HG03565 (cell line): ENCODE data around the gene OTC.
A peak's percentile ranks its signal among the peaks of the same experiment; 100 is the strongest.

Experiments used
- ATAC-seq: cut with Tn5 transposase; IDR thresholded peaks from one replicate; pipeline ENCODE4 v1.9.1; 2021; ENCODE audit warnings: mild to moderate bottlenecking, moderate library complexity; ENCODE audit not compliant: unreplicated experiment

Gene OTC

GRCh38 chrX:38352362-38352761, at the start of gene OTC:
Gene OTC (plus strand): TSS chrX:38352604. CDS start chrX:38352697, 93 bp downstream.
- no peak for ATAC-seq

- no peak for ATAC-seq
Measured at GRCh38 chrX:38304010-38304409, 48.4 kb upstream of the OTC start.

DNA sequence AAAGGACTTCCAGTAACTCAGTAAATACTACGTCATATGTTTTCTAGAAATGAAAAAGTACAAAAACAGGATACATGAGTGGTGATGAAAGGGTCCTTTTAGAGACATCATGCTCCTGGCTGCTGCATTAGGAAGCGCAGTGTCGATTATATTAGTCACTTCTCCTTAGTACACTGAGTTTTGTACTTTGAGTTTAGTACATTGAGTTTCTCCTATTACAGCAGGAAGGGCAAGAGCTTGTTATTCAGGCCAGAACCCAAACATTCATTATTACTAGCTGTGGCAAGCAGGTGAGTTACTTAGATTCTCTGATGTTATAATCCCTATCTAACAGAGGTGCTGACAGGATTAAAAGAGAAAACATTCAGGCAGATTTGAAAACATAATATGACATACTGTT, 46.4 kb upstream of the OTC start:
- no peak for ATAC-seq

GRCh38 chrX:38311743-38312142, 40.7 kb upstream of the OTC start:
- no peak for ATAC-seq

DNA sequence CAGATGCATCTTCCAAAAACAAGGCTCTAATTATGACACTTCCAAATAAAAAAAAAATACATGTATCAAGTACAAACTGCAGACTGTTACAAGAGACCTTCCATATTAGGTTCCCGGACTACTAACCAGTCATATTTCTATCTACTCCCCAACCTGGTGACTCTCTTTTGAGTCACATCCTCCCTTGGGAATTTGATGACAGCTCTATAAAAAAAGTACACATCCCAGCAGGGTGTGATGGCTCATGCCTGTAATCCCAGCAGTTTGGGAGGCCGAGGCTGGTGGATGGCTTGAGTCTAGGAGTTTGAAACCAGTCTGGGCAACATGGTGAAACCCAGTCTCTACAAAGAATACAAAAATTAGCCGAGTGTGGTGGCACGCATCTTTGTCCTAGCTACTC, 40.0 kb upstream of the OTC start:
- no peak for ATAC-seq

DNA sequence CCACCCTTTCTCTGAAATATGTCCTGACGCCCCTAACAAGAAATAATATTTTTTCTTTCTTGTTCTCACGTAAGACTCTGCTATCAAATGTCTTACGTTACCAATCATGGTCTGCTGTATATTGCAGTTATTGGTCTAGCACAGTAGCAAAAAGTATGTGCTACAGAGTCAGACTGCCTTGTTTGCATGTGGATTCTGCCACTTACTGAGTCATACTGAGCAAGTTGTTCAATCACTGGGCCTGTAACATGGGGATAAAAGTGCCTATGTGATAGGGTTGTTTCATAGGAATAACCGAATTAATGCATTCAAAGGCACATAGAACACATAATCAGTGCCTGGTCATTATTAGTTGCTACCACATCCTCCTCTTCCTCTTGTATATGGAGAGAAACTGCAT, 39.2 kb upstream of the OTC start:
- no peak for ATAC-seq

DNA sequence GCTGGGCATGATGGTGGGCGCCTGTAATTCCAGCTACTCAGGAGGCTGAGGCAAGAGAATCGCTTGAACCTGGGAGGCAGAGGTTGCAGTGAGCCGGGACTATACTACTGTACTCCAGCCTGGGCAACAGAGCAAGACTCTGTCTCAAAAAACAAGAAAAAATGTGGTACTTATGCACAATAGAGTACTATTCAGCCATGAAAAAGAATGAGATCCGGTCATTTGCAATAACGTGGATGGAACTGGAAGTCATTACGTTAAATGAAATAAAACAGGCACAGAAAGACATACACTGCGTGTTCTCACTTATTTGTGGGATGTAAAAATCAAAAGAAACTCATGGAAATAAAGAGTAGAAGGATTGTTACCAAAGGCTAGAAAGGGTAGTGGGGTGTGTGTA, 37.2 kb upstream of the OTC start:
- no peak for ATAC-seq

- no peak for ATAC-seq
Measured at GRCh38 chrX:38318196-38318595, 34.2 kb upstream of the OTC start.

GRCh38 chrX:38318606-38319005, 33.8 kb upstream of the OTC start:
- no peak for ATAC-seq

DNA sequence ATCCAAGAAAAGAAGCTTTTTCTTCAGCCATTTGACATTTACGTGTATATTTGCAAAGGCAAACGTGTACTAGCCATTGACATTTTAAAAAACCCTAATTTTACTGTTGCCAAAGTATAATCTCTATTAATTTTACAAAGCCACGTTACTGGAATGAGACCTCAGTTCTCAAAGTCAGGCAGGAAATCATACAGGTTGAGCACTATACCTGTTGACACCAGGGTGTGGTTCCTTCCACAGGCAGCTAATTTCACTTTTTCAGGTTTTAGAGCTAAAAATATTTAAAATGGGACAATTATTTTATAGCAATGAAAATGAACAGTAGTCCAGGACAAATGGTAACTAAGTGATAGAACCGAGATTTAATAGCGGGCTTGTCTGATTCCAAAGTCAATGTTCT, 31.6 kb upstream of the OTC start:
- ATAC-seq, result no peak

- ATAC-seq, result no peak
Measured at GRCh38 chrX:38326086-38326485, 26.3 kb upstream of the OTC start.

GRCh38 chrX:38327007-38327774, 25.2 kb upstream of the OTC start, which contains the start of gene RPGR:
Gene RPGR (minus strand): TSS chrX:38327509. CDS start chrX:38327367, 142 bp downstream.
- peak; percentile 88 for ATAC-seq

DNA sequence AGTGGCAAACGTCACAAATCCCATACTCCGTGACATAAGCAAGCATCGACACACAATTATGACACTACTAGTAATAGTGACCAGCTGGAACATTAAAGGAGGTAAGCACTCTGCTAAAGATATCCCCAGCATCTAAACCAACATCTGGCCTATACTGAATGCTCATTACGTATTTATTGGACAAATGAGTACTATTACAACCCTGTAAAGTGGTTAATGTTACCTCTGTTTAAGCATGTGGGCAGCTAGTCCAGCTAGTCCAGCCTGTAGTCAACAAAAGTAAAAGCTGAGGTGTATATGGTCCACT, 24.7 kb upstream of the OTC start:
- no peak for ATAC-seq

DNA sequence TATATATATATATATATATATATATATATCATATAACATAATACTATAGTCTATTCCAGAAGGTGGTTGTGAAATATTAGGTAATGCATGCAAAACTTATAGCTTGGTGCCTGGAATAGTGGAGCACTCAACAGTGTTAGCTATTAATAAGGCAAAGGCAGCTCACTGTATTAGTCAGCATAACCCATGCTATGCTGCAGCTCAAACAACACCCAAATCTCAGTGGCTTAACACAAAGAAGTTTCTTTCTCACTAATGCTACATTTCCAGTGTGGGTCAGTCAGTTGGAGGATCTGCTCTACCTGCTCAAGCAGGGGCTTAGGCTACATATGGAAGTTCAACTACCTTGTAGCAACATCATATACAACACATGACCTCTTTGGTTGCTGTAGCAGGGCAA, 19.9 kb upstream of the OTC start:
- peak; percentile 81 for ATAC-seq

- no peak for ATAC-seq
Measured at GRCh38 chrX:38335382-38335781, 17.0 kb upstream of the OTC start.

DNA sequence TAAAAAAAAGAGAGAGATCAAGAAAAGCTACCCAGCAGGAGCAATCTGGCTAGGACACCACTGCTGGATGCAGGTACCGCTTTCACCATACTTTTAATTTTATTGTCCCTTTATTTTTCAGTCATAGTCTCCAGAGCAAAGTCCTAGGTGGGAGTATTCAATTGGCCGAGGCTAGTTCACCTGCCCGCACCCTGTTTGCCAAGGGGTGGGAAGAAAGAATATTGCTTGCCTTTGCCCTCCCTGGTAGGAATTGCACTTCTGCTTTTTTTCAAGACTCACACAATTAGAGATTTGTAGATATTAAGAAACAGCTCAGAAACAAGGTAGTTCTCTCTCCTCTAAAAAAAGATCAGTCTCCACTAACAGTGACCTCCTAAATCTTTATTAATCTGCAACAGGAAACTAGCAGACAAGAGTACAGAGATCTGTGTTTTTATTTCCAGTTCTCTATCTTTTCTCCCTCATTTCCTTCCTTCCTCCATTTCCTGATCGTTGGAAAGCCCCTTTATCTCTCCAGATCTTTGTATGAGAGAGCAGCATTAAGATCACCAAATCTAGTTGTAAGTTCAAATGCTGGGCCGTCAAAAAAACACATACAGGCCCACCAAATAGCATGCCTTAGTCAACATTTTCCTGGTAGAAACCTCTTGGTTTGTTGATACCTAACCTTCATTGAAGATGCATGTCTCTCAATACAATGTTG, 15.7 kb upstream of the OTC start:
- ATAC-seq, result no peak

DNA sequence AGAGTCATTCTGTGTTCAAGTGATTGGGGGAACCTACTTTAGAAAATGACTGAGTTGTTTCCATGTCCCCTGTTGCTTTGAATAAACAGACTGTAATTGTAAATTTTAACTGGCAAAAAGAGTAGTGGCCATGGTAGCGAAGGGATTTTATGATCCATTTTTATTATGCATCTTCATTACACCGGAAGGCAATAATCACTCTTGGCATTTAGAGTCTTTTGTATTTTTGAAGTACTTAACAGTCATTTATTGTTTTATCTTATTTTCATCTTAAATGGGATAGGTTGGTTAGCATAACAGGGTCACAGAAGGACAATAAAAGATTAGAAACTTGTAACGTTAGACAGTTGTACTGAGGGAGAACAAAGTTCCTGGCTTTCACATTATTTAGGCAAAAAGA, 11.0 kb upstream of the OTC start:
- no peak for ATAC-seq

DNA sequence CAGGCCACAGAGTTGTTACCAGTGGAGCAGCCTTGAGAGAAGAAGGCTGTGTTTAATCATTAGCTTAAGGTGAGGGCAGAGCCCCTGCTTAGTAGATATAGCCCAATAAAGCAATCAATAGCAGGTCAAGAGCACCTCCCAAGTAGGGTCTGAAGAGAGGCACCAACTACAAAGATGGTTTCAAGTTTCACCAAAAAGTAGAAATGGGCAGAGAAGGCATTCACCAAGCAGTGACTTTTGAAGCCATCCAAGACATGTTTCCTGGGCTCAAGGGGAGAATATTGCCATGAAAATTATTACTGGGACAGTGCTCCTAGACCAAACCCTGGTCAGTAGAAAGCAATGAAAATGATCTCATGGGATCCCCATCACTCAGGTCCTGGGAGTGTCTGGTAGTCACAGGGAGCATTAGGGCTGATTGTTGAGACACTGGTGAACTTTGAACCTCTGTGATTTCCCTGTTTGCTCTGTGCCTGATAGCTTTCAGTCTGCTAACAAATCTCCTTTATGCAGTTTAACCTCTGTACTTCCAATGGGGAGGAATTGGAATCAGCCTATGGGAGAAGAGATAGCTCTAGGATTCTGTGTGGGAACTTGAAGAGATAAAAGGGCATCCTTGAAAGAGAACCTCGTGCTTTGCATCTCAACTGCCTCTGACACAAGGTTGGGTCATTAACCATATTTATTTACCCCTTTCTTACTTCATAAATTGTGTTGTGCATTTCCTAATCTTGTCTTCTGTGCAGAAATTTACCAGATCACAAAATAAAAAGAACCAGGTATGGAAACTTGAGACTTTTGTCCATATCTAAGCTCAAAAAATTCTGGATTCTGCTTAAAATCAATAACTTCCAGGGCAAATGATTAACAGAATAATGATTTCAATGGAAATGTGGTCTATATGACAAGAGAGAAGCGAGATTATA, 9.3 kb upstream of the OTC start:
- ATAC-seq, result no peak

DNA sequence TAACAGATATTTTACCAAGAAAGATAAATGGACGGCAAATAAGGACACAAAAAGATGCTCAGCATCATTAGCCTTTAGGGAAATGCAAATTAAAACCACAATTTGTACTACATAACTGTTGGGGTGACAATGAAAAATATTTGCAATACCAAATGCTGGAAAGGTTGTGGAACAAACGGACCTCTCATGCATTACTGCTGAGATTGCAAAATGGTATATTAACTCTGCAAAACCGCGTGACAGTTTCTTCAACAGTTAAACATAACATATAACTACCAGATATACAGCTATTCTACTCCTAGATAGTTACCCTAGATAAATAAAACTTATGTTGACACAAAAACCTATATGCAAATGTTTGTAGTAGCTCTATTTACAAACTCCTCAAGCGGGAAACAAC, 6.3 kb upstream of the OTC start:
- no peak for ATAC-seq

GRCh38 chrX:38347136-38347535, 5.3 kb upstream of the OTC start:
- ATAC-seq, result peak; percentile 95

DNA sequence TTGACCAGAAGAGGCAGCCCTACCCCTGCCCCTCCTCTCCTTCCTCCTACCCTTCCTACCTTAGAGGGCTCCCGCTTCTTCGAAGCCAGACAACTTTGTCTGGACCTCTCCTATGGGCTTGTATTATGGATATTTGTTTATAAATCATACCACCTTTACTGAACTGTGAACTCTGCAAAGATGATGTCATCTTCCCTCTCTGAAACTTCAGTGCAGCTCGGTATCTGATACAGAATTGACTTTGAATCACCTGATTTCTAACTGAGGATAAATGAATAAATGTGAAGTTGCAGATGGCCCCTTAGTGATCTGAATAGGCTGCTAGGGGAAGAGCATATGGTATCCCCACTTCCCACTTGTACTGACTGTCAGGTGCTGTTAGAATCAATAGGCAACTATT, 1.1 kb upstream of the OTC start:
- no peak for ATAC-seq

DNA sequence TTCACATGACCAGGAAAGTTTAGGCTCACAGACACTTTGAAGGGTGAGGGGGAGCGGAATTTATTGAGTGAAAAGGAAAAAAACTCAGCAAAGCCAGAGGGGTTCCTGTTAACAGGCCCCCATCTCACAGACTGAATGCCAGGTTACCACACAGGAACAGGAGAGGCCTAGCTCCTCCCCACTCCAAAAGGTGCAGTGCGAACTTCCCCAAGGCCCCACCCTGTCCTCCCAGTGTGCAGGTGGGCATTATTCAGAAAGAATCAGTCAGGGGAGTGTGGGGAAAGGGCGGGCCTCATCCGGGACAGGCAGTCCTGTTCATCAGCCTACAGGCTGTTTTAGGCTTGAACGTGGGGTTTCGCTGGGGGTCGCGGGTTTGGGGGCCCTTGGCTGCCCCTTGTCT, 4.0 kb downstream of the OTC start:
- no peak for ATAC-seq
